H1 (cell line): ENCODE data around the gene FN3KRP. TPM values are rescaled to one million over a fixed set of nuclear protein-coding genes. Genes with fewer than 3 reads are reported as not detected.

Source experiments
- ATF2 ChIP-seq: IDR thresholded peaks from 2 replicates; pipeline ENCODE4 v1.6.1; 2012; ENCODE audit warnings: low read length, inconsistent platforms
- POLR2AphosphoS5 ChIP-seq: IDR thresholded peaks from 2 replicates; pipeline ENCODE4 v1.6.1; 2011; ENCODE audit warnings: low read depth, low read length
- SIX5 ChIP-seq: IDR thresholded peaks from 2 replicates; pipeline ENCODE4 v1.6.1; 2011; ENCODE audit warnings: mild to moderate bottlenecking, low read depth, low read length
- polyA plus RNA-seq, 7 experiments: library from polyadenylated mRNA; depleted of rRNA in 3 of 7; stranded (reverse) in 5 of 7; unstranded in 2 of 7; fragments of >200 nt in 5 of 7; fragments of 200-250 nt in 2 of 7; gene quantifications; 1 replicate in 5 of 7; 2 replicates in 1 of 7; 4 replicates in 1 of 7; pipeline versions ENCODE4 v1.2.1 to v1.2.3, GENCODE V29; 2011 to 2013; ENCODE audit warnings: missing spikeins in 2 of 7, mixed read lengths in 2 of 7
- total RNA-seq: library from RNA; stranded (reverse); fragmentation: NEBNext Ultra II Directional; extraction: Animal tissue kit (Norgen Biotek cat#: 25700); gene quantifications from 2 replicates; pipeline ENCODE4 v1.2.1, GENCODE V29; 2021

Gene FN3KRP
- total and polyA plus RNA-seq, 2 of the 8 experiments (the other 6 are each of a cell fraction or from before 2014, with no cell fraction given) = 18.1 to 21.4 TPM

- no peak for TF ChIP-seq ATF2
- TF ChIP-seq POLR2AphosphoS5 = no peak
- TF ChIP-seq SIX5 = no peak
Observed at GRCh38 chr17:82689077-82689476, 27.4 kb upstream of the FN3KRP start (continued).
